Endothelial cell (in vitro differentiated cells): Measurements from ENCODE around the gene CCDC97. TPM values are rescaled to one million over a fixed set of nuclear protein-coding genes. Genes with fewer than 3 reads are reported as not detected.
"Not testable (repeated sequence)": the region's sequence is repeated elsewhere in the genome, so short reads cannot be mapped to it uniquely, and the experiment has no call there.

Experiments
- DNase-seq: peaks from one replicate; pipeline ENCODE4 v3.0.0; 2021; ENCODE audit warnings: low spot score
- H3K27ac Mint-ChIP-seq: one replicate; pipeline ENCODE4 v1.8.0; 2021; ENCODE audit warnings: mixed read lengths, inconsistent platforms; ENCODE audit not compliant: unreplicated experiment
- H3K27me3 Mint-ChIP-seq: one replicate; pipeline ENCODE4 v1.8.0; 2021; ENCODE audit warnings: mild to moderate bottlenecking, moderate library complexity, mixed read lengths, inconsistent platforms; ENCODE audit not compliant: unreplicated experiment
- H3K36me3 Mint-ChIP-seq: one replicate; pipeline ENCODE4 v1.8.0; 2021; ENCODE audit warnings: mild to moderate bottlenecking, low read depth, mixed read lengths, inconsistent platforms; ENCODE audit not compliant: unreplicated experiment
- H3K4me1 Mint-ChIP-seq: one replicate; pipeline ENCODE4 v1.8.0; 2021; ENCODE audit warnings: mild to moderate bottlenecking, mixed read lengths, inconsistent platforms; ENCODE audit not compliant: unreplicated experiment
- H3K4me3 Mint-ChIP-seq: one replicate; pipeline ENCODE4 v1.8.0; 2021; ENCODE audit warnings: mild to moderate bottlenecking, mixed read lengths, inconsistent platforms; ENCODE audit not compliant: unreplicated experiment
- H3K9me3 Mint-ChIP-seq: one replicate; pipeline ENCODE4 v1.8.0; 2021; ENCODE audit warnings: mixed read lengths, inconsistent platforms; ENCODE audit not compliant: unreplicated experiment
- CTCF ChIP-seq: fragments of 200-600 bp; sonication (generic); IDR thresholded peaks from one replicate; pipeline ENCODE4 v1.5.0; 2021; ENCODE audit warnings: antibody characterized with exemption; ENCODE audit not compliant: unreplicated experiment
- total RNA-seq: library from RNA; stranded (reverse); fragmentation: NEBNext Ultra II Directional; extraction: Animal tissue kit (Norgen Biotek cat#: 25700); gene quantifications from one replicate; pipeline ENCODE4 v1.2.1, GENCODE V29; 2021; ENCODE audit not compliant: unreplicated experiment

CCDC97 gene
- total RNA-seq, 1 donor from 2014 or later, result 28.6 TPM

GRCh38 chr19:41274802-41275201, 35.2 kb upstream of the CCDC97 start:
- Mint-ChIP-seq H3K4me3 (peak overlapping the region; percentile 61), H3K27me3 (peaks cover 6% of the 10 kb centered on the region), H3K4me1 (peaks cover 36% of the 10 kb centered on the region), H3K9me3 (no peaks in the 10 kb centered on the region), H3K36me3 (peaks cover 60% of the 10 kb centered on the region), H3K27ac (no peak overlapping the region)
- DNase-seq, result no peak
- no peak for TF ChIP-seq CTCF

- no peak for TF ChIP-seq CTCF
- no peak overlapping the region for H3K27ac Mint-ChIP-seq
- DNase-seq, result no peak
- no peak overlapping the region for H3K4me3 Mint-ChIP-seq
- H3K27me3 Mint-ChIP-seq, result peaks cover 6% of the 10 kb centered on the region
- H3K9me3 Mint-ChIP-seq, result no peaks in the 10 kb centered on the region
- peaks cover 67% of the 10 kb centered on the region for H3K36me3 Mint-ChIP-seq
- H3K4me1 Mint-ChIP-seq, result peaks cover 33% of the 10 kb centered on the region
These were observed 33.7 kb upstream of the CCDC97 start for GRCh38 chr19:41276231-41276630.

GRCh38 chr19:41278478-41278877, 31.5 kb upstream of the CCDC97 start:
- Mint-ChIP-seq H3K27me3 (peaks cover 5% of the 10 kb centered on the region), H3K4me1 (peaks cover 10% of the 10 kb centered on the region), H3K36me3 (peaks cover 52% of the 10 kb centered on the region), H3K4me3 (peak overlapping the region; percentile 31), H3K27ac (no peak overlapping the region), H3K9me3 (no peaks in the 10 kb centered on the region)
- no peak for DNase-seq
- TF ChIP-seq CTCF, result no peak

GRCh38 chr19:41288673-41289530, 21.1 kb upstream of the CCDC97 start:
- Mint-ChIP-seq H3K4me3 (peak overlapping the region; percentile 67), H3K9me3 (no peaks in the 10 kb centered on the region), H3K27me3 (no peaks in the 10 kb centered on the region), H3K36me3 (peaks cover 42% of the 10 kb centered on the region), H3K27ac (no peak overlapping the region), H3K4me1 (no peaks in the 10 kb centered on the region)
- no peak for TF ChIP-seq CTCF
- DNase-seq, result no peak

- peaks cover 47% of the 10 kb centered on the region for H3K36me3 Mint-ChIP-seq
These were observed 20.2 kb upstream of the CCDC97 start for GRCh38 chr19:41289814-41290213.

More at GRCh38 chr19:41289814-41290213, 20.2 kb upstream of the CCDC97 start:
- not testable (repeated sequence) for DNase-seq, H3K9me3 Mint-ChIP-seq, H3K27ac Mint-ChIP-seq, H3K27me3 Mint-ChIP-seq, H3K4me3 Mint-ChIP-seq, H3K4me1 Mint-ChIP-seq
